ENCODE measurements around the gene TRIO. TPM values are rescaled to one million over a fixed set of nuclear protein-coding genes. Genes with fewer than 3 reads are reported as not detected.

TRIO gene
- total and polyA plus RNA-seq, 2 of the 8 experiments (the other 6 are each of a cell fraction or from before 2014, with no cell fraction given): 35.1 to 69.1 TPM

GRCh38 chr5:14404780-14405179 lies 261.6 kb downstream of the TRIO start:
- TF ChIP-seq SIRT6 (IDR thresholded peaks at IDR 0.05; ENCODE audit: low read length) (no peak), SP1 (IDR thresholded peaks at IDR 0.05; ENCODE audit: low read depth, low read length) (no peak), CHD2 (IDR thresholded peaks at IDR 0.05; ENCODE audit: low read length) (no peak), MAFK (IDR thresholded peaks at IDR 0.05; ENCODE audit: low read depth, low read length) (no peak), BACH1 (IDR thresholded peaks at IDR 0.05; ENCODE audit: low read length) (no peak), POU5F1 (IDR thresholded peaks at IDR 0.05; ENCODE audit: low read depth, low read length) (no peak), HDAC2 (IDR thresholded peaks at IDR 0.05; ENCODE audit: borderline replicate concordance in 1 of 2, low read depth in 2 of 2, low read length in 2 of 2) (no peak), TEAD4 (IDR thresholded peaks at IDR 0.05; ENCODE audit: low read depth, low read length) (no peak), RNF2 (IDR thresholded peaks at IDR 0.05; ENCODE audit: borderline replicate concordance, low read depth, low read length, missing control alignments, poor library complexity, severe bottlenecking) (no peak)
- Histone ChIP-seq H3K4me3 (ENCODE audit: extremely low read depth in 1 of 4, insufficient read depth in 2 of 4, low read depth in 3 of 4, low read length in 4 of 4) (no peak overlapping the region), H3K14ac (ENCODE audit: insufficient read length) (no peak overlapping the region), H3K23me2 (ENCODE audit: low read depth, low read length) (peaks cover 18% of the 10 kb centered on the region; the same call in 1 of the 2 replicates), H2BK5ac (ENCODE audit: low read depth, low read length) (no peak overlapping the region), H2BK15ac (ENCODE audit: low read length) (no peak overlapping the region), H3K56ac (replicated peaks; ENCODE audit: insufficient read length, low read depth, low read length) (no peak overlapping the region), H2BK12ac (ENCODE audit: low read depth, low read length) (no peak overlapping the region), H3K79me2 (ENCODE audit: control insufficient read depth in 1 of 2, insufficient read depth in 2 of 2, low read length in 2 of 2) (no peaks in the 10 kb centered on the region; a peak in 1 of 4 replicates), H3K27me3 (replicated peaks in 1 of 4; ENCODE audit: control insufficient read depth in 3 of 4, extremely low read depth in 1 of 4, insufficient read depth in 3 of 4, low read length in 3 of 4) (no peaks in the 10 kb centered on the region), H4K5ac (ENCODE audit: insufficient read length, low read depth, low read length) (no peak overlapping the region), H2AFZ (ENCODE audit: low read length) (no peak overlapping the region), H3K4me2 (ENCODE audit: insufficient read depth in 1 of 2, low read depth in 2 of 2, low read length in 2 of 2) (no peak overlapping the region), H3K79me1 (ENCODE audit: low read depth, low read length) (no peaks in the 10 kb centered on the region; the same call in none of the 2 replicates), H2BK120ac (replicated peaks; ENCODE audit: low read depth, low read length) (no peak overlapping the region), H3K9ac (replicated peaks in 1 of 4; ENCODE audit: extremely low read depth in 1 of 4, low read depth in 3 of 4, low read length in 3 of 4) (no peak overlapping the region), H3K18ac (ENCODE audit: extremely low read depth, low read length) (no peak overlapping the region), H3K27ac (ENCODE audit: low read depth, low read length) (no peak overlapping the region), H2BK20ac (ENCODE audit: low read length) (no peak overlapping the region), H4K8ac (ENCODE audit: extremely low read depth, insufficient read depth, low read length) (no peak overlapping the region), H3K23ac (ENCODE audit: insufficient read length) (no peak overlapping the region), H3K9me3 (ENCODE audit: insufficient read depth in 2 of 2, low read depth in 1 of 2, low read length in 1 of 2) (no peaks in the 10 kb centered on the region), H3K36me3 (ENCODE audit: control insufficient read depth in 2 of 4, insufficient read depth in 4 of 4, low read length in 3 of 4) (peaks cover 9 to 33% (median 31%) of the 10 kb centered on the region in 4 experiments), H4K91ac (replicated peaks; ENCODE audit: insufficient read length, low read length) (no peak overlapping the region), H2AK5ac (ENCODE audit: low read depth, low read length) (no peak overlapping the region), H4K20me1 (replicated peaks in 1 of 2; ENCODE audit: control insufficient read depth in 1 of 2, insufficient read depth in 2 of 2, low read length in 2 of 2) (peaks cover 4 to 5% of the 10 kb centered on the region in 2 experiments), H3K4ac (replicated peaks; ENCODE audit: insufficient read length, low read depth, low read length) (no peak overlapping the region), H3K4me1 (replicated peaks in 1 of 4; ENCODE audit: control insufficient read depth in 3 of 4, insufficient read depth in 4 of 4, low read length in 3 of 4) (no peaks in the 10 kb centered on the region)
- DNase-seq (ENCODE audit: low read depth in 1 of 2, low spot score in 2 of 2) (no peak), FAIRE-seq (no peak)
- ChIA-PET CTCF (ENCODE audit: partially characterized antibody) (interaction anchor here (0.6 to 1.2 kb wide), 11 partner anchors 9 to 1699 kb away, joined by 3 to 5 read pairs (median 3); no protein-coding TSS in a partner anchor), POLR2A (ENCODE audit: partially characterized antibody) (no interaction called here)
- WGBS, 2 experiments (ENCODE audit: extremely low coverage in 1 of 2, insufficient coverage in 1 of 2, insufficient read length in 1 of 2, insufficient replicate concordance in 2 of 2, low coverage in 1 of 2, low lambda C conversion rate in 2 of 2, missing lambda C conversion rate in 1 of 2): 83% methylated on average over 6 of the region's 6 CpGs; no CpG with 5 or more reads in 1 of the 2 experiments
